Measurements from ENCODE around the gene SLC35E4. TPM values are rescaled to one million over a fixed set of nuclear protein-coding genes. Genes with fewer than 3 reads are reported as not detected.

SLC35E4 gene
- total RNA-seq (ENCODE audit: low replicate concordance): 5.7 and 7.7 TPM in 2 replicates

DNA sequence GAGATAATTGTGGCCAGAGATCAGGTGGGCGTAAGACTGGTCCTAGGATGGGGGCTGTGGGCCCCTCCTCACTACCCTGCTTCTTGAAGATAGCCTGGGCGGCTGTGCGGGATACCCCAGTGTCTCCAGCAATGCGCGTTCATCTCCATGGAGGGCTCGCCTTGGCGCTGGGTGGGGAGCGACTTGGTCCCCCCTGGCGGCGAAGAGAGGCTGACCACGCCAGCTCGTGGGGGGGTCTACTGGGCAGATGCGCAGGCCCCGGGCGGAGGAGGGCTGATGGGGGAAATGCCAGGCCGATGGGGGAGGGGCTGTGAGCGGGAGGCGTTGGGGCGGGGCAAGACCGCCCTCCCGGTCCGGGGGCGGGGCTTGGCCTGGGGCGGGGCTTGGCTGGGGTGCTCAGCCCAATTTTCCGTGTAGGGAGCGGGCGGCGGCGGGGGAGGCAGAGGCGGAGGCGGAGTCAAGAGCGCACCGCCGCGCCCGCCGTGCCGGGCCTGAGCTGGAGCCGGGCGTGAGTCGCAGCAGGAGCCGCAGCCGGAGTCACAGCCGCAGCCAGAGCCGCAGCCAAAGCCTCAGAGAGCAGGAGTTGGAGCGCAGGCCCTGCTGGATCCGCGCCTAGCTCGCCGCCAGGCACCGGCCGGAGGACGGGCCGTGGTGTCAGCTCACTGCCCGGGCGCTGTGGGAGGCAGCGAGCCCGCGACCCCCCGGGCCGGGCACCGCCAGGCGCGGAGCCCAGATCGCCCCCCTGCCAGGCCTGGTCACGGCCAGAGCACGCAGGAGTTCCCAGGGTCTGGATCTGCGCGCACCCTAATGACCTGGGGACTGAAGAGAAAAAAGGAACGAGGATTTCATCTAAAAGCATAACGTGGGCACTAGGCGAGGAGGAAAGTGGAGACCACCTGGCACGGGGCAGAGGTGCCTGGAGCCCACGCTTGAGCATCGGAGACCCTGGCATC lies at the start of gene SLC35E4:
SLC35E4 (plus strand) TSS at position 509 of the 953 bp plus-strand sequence. CDS start 670 bp downstream, outside the sequence.

GRCh38 chr22:30591588-30592359 lies 43.8 kb upstream of the SLC35E4 start, which contains the start of gene PES1:
Gene PES1, minus strand, starts transcription at chr22:30591910. Its CDS starts 77 bp downstream, at chr22:30591833.

GRCh38 chr22:30606455-30607299 lies 28.9 kb upstream of the SLC35E4 start, which contains the start of gene TCN2:
Gene TCN2, plus strand, starts transcription at chr22:30607174. Its CDS starts 158 bp downstream, at chr22:30607332.

GRCh38 chr22:30667494-30668385 lies 32.2 kb downstream of the SLC35E4 start, which contains the start of gene DUSP18:
Gene DUSP18, minus strand, starts transcription at chr22:30667875. Its CDS starts 3,872 bp downstream, at chr22:30664003.

GRCh38 chr22:30694640-30695350 lies 59.2 kb downstream of the SLC35E4 start, which contains the start of gene OSBP2:
Gene OSBP2, plus strand, starts transcription at chr22:30694874. Its CDS starts 36 bp downstream, at chr22:30694910.

Other genes with a start within 250 kb of the SLC35E4 start
- gene RNF215, start 248.4 kb upstream of the SLC35E4 start, total RNA-seq (ENCODE audit: low replicate concordance): 18.3 and 27.5 TPM in 2 replicates
- gene SEC14L2, start 238.8 kb upstream of the SLC35E4 start, total RNA-seq (ENCODE audit: low replicate concordance): 3.9 and 33.7 TPM in 2 replicates
- 3.2 and 11.4 TPM in 2 replicates for gene MTFP1, start 210.0 kb upstream of the SLC35E4 start, total RNA-seq (ENCODE audit: low replicate concordance)
- gene SEC14L3, start 163.8 kb upstream of the SLC35E4 start, total RNA-seq (ENCODE audit: low replicate concordance): not detected in 2 replicates
- gene SEC14L4, start 130.1 kb upstream of the SLC35E4 start, total RNA-seq (ENCODE audit: low replicate concordance): 0.35 TPM in 1 of 2 replicates, not detected in the other
- 0.15 TPM in 1 of 2 replicates, not detected in the other for gene SEC14L6, start 89.0 kb upstream of the SLC35E4 start, total RNA-seq (ENCODE audit: low replicate concordance)
- gene GAL3ST1, start 61.1 kb upstream of the SLC35E4 start, total RNA-seq (ENCODE audit: low replicate concordance): not detected in 2 replicates
- gene PES1, start 43.9 kb upstream of the SLC35E4 start, total RNA-seq (ENCODE audit: low replicate concordance): 99.5 and 152 TPM in 2 replicates
- gene TCN2, start 28.6 kb upstream of the SLC35E4 start, total RNA-seq (ENCODE audit: low replicate concordance): 4.6 and 4.9 TPM in 2 replicates
- 8.6 and 8.8 TPM in 2 replicates for gene DUSP18, start 32.1 kb downstream of the SLC35E4 start, total RNA-seq (ENCODE audit: low replicate concordance)
- gene OSBP2, start 59.1 kb downstream of the SLC35E4 start, total RNA-seq (ENCODE audit: low replicate concordance): 0.45 and 9.5 TPM in 2 replicates